SK-N-SH (cell line): Measurements from ENCODE around the gene ZBTB17. TPM values are rescaled to one million over a fixed set of nuclear protein-coding genes. Genes with fewer than 3 reads are reported as not detected.

Source experiments
- CTCF ChIA-PET: fragments of 300-600, 350-600 bp; formaldehyde crosslinking; extraction: SDS; loops from one replicate; lab custom pipeline; 2021; lab: Yijun Ruan, JAX
- POLR2A ChIA-PET: fragments of 350-600 bp; sonication (Branson Sonifier 250); formaldehyde crosslinking; extraction: SDS; loops from one replicate; lab custom pipeline; 2020; ENCODE audit warnings: antibody characterized with exemption, inconsistent platforms; lab: Yijun Ruan, JAX
- DNase-seq: peaks from one replicate; pipeline ENCODE4 v3.0.0; 2012
- H2AFZ ChIP-seq: fragments of 200-600 bp; sonication (generic); 2 replicates; pipeline ENCODE4 v1.8.1; 2016; ENCODE audit warnings: antibody characterized with exemption, mild to moderate bottlenecking, low read depth
- H3F3A ChIP-seq: fragments of 200-600 bp; sonication (generic); replicated peaks from 2 replicates; pipeline ENCODE3; 2016; ENCODE audit warnings: antibody characterized with exemption, mild to moderate bottlenecking; ENCODE audit not compliant: insufficient read depth
- H3K27ac ChIP-seq, 2 experiments: fragments of 200-500 bp in 1 of 2; fragments of 200-600 bp in 1 of 2; sonication (Bioruptor generic) in 1 of 2; sonication (generic), shearing (Covaris generic) in 1 of 2; 2 replicates each; pipeline versions ENCODE4 v1.5.1 to v1.6.1; 2014 to 2016; ENCODE audit warnings: low read depth in 2 of 2, inconsistent platforms in 1 of 2, low read length in 1 of 2, mild to moderate bottlenecking in 1 of 2, mixed read lengths in 1 of 2
- H3K27me3 ChIP-seq: fragments of 200-600 bp; sonication (generic), shearing (Covaris generic); 2 replicates; pipeline ENCODE4 v1.6.1; 2016; ENCODE audit warnings: mixed run types; ENCODE audit not compliant: insufficient read depth
- H3K36me3 ChIP-seq, 2 experiments: fragments of 200-500 bp in 1 of 2; fragments of 200-600 bp in 1 of 2; sonication (Bioruptor generic) in 1 of 2; sonication (generic) in 1 of 2; replicated peaks in 1 of 2; 2 replicates each; pipeline versions ENCODE3 to v1.5.1; 2014 to 2016; ENCODE audit warnings: low read length in 1 of 2, mild to moderate bottlenecking in 1 of 2; ENCODE audit not compliant: insufficient read depth in 2 of 2, control insufficient read depth in 1 of 2
- H3K4me1 ChIP-seq, 2 experiments: fragments of 200-500 bp in 1 of 2; fragments of 200-600 bp in 1 of 2; sonication (Bioruptor generic) in 1 of 2; sonication (generic), shearing (Covaris generic) in 1 of 2; 2 replicates each; pipeline versions ENCODE4 v1.5.1 to v1.6.1; 2014 to 2016; ENCODE audit warnings: low read depth in 1 of 2, low read length in 1 of 2, mixed run types in 1 of 2; ENCODE audit not compliant: insufficient read depth in 2 of 2, control insufficient read depth in 1 of 2
- H3K4me2 ChIP-seq: fragments of 200-600 bp; sonication (generic), shearing (Covaris generic); 2 replicates; pipeline ENCODE4 v1.6.1; 2017; ENCODE audit warnings: mixed run types
- H3K4me3 ChIP-seq, 2 experiments: fragments of 200-500 bp in 1 of 2; fragments of 200-600 bp in 1 of 2; sonication (Bioruptor generic) in 1 of 2; sonication (generic), shearing (Covaris generic) in 1 of 2; 2 replicates each; pipeline versions ENCODE4 v1.5.1 to v1.8.1; 2014 to 2016; ENCODE audit warnings: low read depth in 2 of 2, inconsistent platforms in 1 of 2, low read length in 1 of 2, mild to moderate bottlenecking in 1 of 2, mixed read lengths in 1 of 2, moderate library complexity in 1 of 2
- H3K79me2 ChIP-seq: fragments of 200-600 bp; sonication (generic); 2 replicates; pipeline ENCODE4 v1.8.1; 2017; ENCODE audit warnings: mild to moderate bottlenecking; ENCODE audit not compliant: insufficient read depth
- H3K9ac ChIP-seq: fragments of 200-600 bp; sonication (generic); 2 replicates; pipeline ENCODE4 v1.6.1; 2017; ENCODE audit warnings: mixed run types
- H3K9me2 ChIP-seq: fragments of 200-600 bp; sonication (generic); 2 replicates; pipeline ENCODE4 v1.6.1; 2017; ENCODE audit warnings: mixed run types
- H3K9me3 ChIP-seq: fragments of 200-600 bp; sonication (generic); 2 replicates; pipeline ENCODE4 v1.6.1; 2017; ENCODE audit warnings: mixed run types, mild to moderate bottlenecking, moderate library complexity
- H4K20me1 ChIP-seq: fragments of 200-600 bp; sonication (generic); 2 replicates; pipeline ENCODE4 v1.6.1; 2017; ENCODE audit warnings: mild to moderate bottlenecking, mixed run types; ENCODE audit not compliant: insufficient read depth
- CHD2 ChIP-seq: fragments of 150-350 bp; IDR thresholded peaks from 2 replicates; pipeline ENCODE4 v1.6.1; 2018; ENCODE audit warnings: low read length; ENCODE audit not compliant: partially characterized antibody
- ELF1 ChIP-seq: IDR thresholded peaks from 2 replicates; pipeline ENCODE4 v1.4.0; 2012
- FOSL2 ChIP-seq: IDR thresholded peaks from 2 replicates; pipeline ENCODE4 v1.4.0; 2012; ENCODE audit warnings: low read depth, mild to moderate bottlenecking, moderate library complexity, borderline replicate concordance
- FOXJ3 ChIP-seq: sonication (generic); formaldehyde crosslinking; IDR thresholded peaks from 2 replicates; pipeline ENCODE4 v1.5.1; 2020; ENCODE audit warnings: mild to moderate bottlenecking, missing genetic modification reagents
- FOXM1 ChIP-seq: IDR thresholded peaks from 2 replicates; pipeline ENCODE4 v1.4.0; 2012; ENCODE audit warnings: low read depth, mild to moderate bottlenecking
- GATA2 ChIP-seq: sonication (generic); formaldehyde crosslinking; IDR thresholded peaks from 2 replicates; pipeline ENCODE4 v1.5.0; 2020; ENCODE audit warnings: mild to moderate bottlenecking, missing genetic modification reagents
- MXI1 ChIP-seq: IDR thresholded peaks from 2 replicates; pipeline ENCODE4 v1.6.1; 2012; ENCODE audit warnings: mild to moderate bottlenecking, low read depth, low read length, improper control_type of control experiment
- NFIC ChIP-seq: IDR thresholded peaks from 2 replicates; pipeline ENCODE4 v1.4.0; 2012; ENCODE audit warnings: borderline replicate concordance
- RXRA ChIP-seq: IDR thresholded peaks from 2 replicates; pipeline ENCODE4 v1.4.0; 2012; ENCODE audit warnings: low read depth, mild to moderate bottlenecking, borderline replicate concordance
- SMC3 ChIP-seq: IDR thresholded peaks from 2 replicates; pipeline ENCODE4 v1.6.1; 2012; ENCODE audit warnings: low read depth, low read length, improper control_type of control experiment
- TCF12 ChIP-seq: IDR thresholded peaks from 2 replicates; pipeline ENCODE4 v1.4.0; 2012
- TEAD4 ChIP-seq: IDR thresholded peaks from 2 replicates; pipeline ENCODE4 v1.4.0; 2012; ENCODE audit warnings: mild to moderate bottlenecking, borderline replicate concordance; ENCODE audit not compliant: insufficient read depth
- USF2 ChIP-seq: fragments of 150-350 bp; IDR thresholded peaks from 2 replicates; pipeline ENCODE4 v1.6.1; 2017; ENCODE audit warnings: antibody characterized with exemption, low read length, low read depth, borderline replicate concordance
- WGBS: methylation state at CpG from one replicate; pipeline ENCODE4 v1.1.6; 2017; ENCODE audit warnings: low lambda C conversion rate; 5-methylcytosine and 5-hydroxymethylcytosine counted together
- polyA plus RNA-seq, 3 experiments: library from polyadenylated mRNA; depleted of rRNA; stranded (reverse); fragments of >200 nt; gene quantifications; 2 replicates each; pipeline ENCODE4 v1.2.3, GENCODE V29; 2012

The ZBTB17 gene
- polyA plus RNA-seq, 1 of the 3 experiments (the other 2 are of a cell fraction) = 56.4 TPM

DNA sequence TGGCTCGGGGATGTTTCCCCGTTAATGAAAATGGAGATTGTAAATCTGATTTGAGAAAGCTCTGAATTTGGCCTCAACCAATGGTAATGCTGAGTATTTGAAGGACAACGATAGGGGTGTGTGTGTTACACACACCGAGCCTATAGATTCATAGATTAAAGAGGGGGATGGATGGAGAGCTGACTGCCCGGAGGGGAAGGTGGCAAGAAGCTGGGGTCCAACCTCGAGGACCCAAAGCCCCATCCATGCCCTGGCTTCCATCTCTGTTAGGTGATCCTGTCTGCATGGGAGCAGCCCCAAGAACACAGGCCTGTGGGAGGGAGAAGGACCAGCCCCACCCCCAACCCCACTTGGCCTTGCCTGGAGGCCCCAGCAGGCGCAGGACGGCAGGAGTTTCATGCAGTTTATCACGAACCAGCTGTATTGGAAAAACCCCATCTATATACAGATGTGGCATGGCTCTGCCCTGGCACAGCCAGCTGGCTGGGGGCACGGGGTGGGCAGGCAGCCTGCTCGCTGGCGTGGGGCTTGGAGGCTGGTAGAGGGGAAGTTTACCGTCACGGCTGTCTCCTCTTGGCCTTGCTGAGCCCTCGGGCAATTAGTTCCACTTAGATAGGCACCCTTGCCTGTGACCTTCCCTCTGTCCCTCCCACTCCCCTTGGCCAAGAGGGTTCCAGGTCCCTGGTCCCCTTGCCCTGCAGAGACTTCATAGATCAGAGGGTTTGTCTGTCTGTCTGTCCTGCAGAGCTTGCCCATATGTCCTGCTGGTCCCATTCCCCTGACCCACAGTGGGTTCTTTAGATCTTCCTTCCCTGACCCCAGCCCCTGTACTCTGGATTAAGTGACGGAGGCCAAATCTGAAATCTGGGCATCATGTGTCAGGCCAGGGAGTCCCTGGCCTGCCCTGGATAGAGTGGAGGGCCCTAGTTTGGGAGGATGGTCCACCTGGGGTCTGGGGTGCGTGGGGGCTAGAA is 38.9 kb upstream of the ZBTB17 start:
- Histone ChIP-seq H3K27me3 (no peaks in the 10 kb centered on the region), H3F3A (no peaks in the 10 kb centered on the region), H3K4me1 (peaks cover 6 to 49% of the 10 kb centered on the region in 2 experiments; a peak in 2 of 4 replicates), H3K27ac (peak overlapping the region in 1 of 2 experiments; percentile 28; a peak in 1 of 4 replicates), H3K9me2 (no peaks in the 10 kb centered on the region), H3K4me2 (no peak overlapping the region), H3K9ac (no peak overlapping the region), H3K9me3 (no peaks in the 10 kb centered on the region), H3K4me3 (no peak overlapping the region), H4K20me1 (no peaks in the 10 kb centered on the region), H3K36me3 (no peaks in the 10 kb centered on the region), H3K79me2 (no peaks in the 10 kb centered on the region), H2AFZ (no peak overlapping the region)
- 72% methylated on average over 17 of the region's 17 CpGs for WGBS
- POLR2A ChIA-PET = no interaction called here
- CTCF ChIA-PET = interaction anchor here (0.7 to 4.8 kb wide), 10 partner anchors 18 to 365 kb away, joined by 3 to 27 read pairs (median 3); partner anchors contain the start of gene FAM131C
- peak; percentile 80 for DNase-seq
- TF ChIP-seq GATA2 (CRISPR knock-in tag) (peak; percentile 15; the same call in 1 of the 2 replicates), FOSL2 (no peak), NFIC (no peak), FOXJ3 (CRISPR knock-in tag) (peak; percentile 51; the same call in 1 of the 2 replicates)

- Histone ChIP-seq H3K27ac (no peak overlapping the region), H3K9ac (no peak overlapping the region), H3K4me2 (no peak overlapping the region), H2AFZ (no peak overlapping the region), H4K20me1 (no peaks in the 10 kb centered on the region), H3K9me2 (no peaks in the 10 kb centered on the region), H3K9me3 (no peaks in the 10 kb centered on the region), H3K36me3 (no peaks in the 10 kb centered on the region), H3K4me1 (peaks cover 0 to 40% of the 10 kb centered on the region in 2 experiments; a peak in 1 of 4 replicates), H3K4me3 (no peak overlapping the region), H3K27me3 (no peaks in the 10 kb centered on the region), H3K79me2 (no peaks in the 10 kb centered on the region), H3F3A (no peaks in the 10 kb centered on the region)
- WGBS = no CpG with 5 or more reads among the region's 4 CpGs
- TF ChIP-seq TCF12 (no peak), FOSL2 (no peak), FOXM1 (no peak), NFIC (no peak), RXRA (no peak), MXI1 (no peak), SMC3 (no peak), USF2 (no peak), TEAD4 (no peak), ELF1 (no peak), CHD2 (no peak)
- POLR2A ChIA-PET = no interaction called here
- CTCF ChIA-PET = interaction anchor here (1.0 to 4.8 kb wide), 6 partner anchors 19 to 222 kb away, joined by 3 to 27 read pairs (median 4); no protein-coding TSS in a partner anchor
- DNase-seq = no peak
Observed at GRCh38 chr1:16013908-16014258, 38.0 kb upstream of the ZBTB17 start.
